SK-N-SH (cell line): Measurements from ENCODE around the gene RAD9B. TPM values are rescaled to one million over a fixed set of nuclear protein-coding genes. Genes with fewer than 3 reads are reported as not detected.

ENCODE experiments used
- CTCF ChIA-PET: fragments of 300-600, 350-600 bp; formaldehyde crosslinking; extraction: SDS; loops from one replicate; lab custom pipeline; 2021; lab: Yijun Ruan, JAX
- POLR2A ChIA-PET: fragments of 350-600 bp; sonication (Branson Sonifier 250); formaldehyde crosslinking; extraction: SDS; loops from one replicate; lab custom pipeline; 2020; ENCODE audit warnings: antibody characterized with exemption, inconsistent platforms; lab: Yijun Ruan, JAX
- DNase-seq: peaks from one replicate; pipeline ENCODE4 v3.0.0; 2012
- H2AFZ ChIP-seq: fragments of 200-600 bp; sonication (generic); 2 replicates; pipeline ENCODE4 v1.8.1; 2016; ENCODE audit warnings: antibody characterized with exemption, mild to moderate bottlenecking, low read depth
- H3F3A ChIP-seq: fragments of 200-600 bp; sonication (generic); replicated peaks from 2 replicates; pipeline ENCODE3; 2016; ENCODE audit warnings: antibody characterized with exemption, mild to moderate bottlenecking; ENCODE audit not compliant: insufficient read depth
- H3K27ac ChIP-seq, 2 experiments: fragments of 200-500 bp in 1 of 2; fragments of 200-600 bp in 1 of 2; sonication (Bioruptor generic) in 1 of 2; sonication (generic), shearing (Covaris generic) in 1 of 2; 2 replicates each; pipeline versions ENCODE4 v1.5.1 to v1.6.1; 2014 to 2016; ENCODE audit warnings: low read depth in 2 of 2, inconsistent platforms in 1 of 2, low read length in 1 of 2, mild to moderate bottlenecking in 1 of 2, mixed read lengths in 1 of 2
- H3K27me3 ChIP-seq: fragments of 200-600 bp; sonication (generic), shearing (Covaris generic); 2 replicates; pipeline ENCODE4 v1.6.1; 2016; ENCODE audit warnings: mixed run types; ENCODE audit not compliant: insufficient read depth
- H3K36me3 ChIP-seq, 2 experiments: fragments of 200-500 bp in 1 of 2; fragments of 200-600 bp in 1 of 2; sonication (Bioruptor generic) in 1 of 2; sonication (generic) in 1 of 2; replicated peaks in 1 of 2; 2 replicates each; pipeline versions ENCODE3 to v1.5.1; 2014 to 2016; ENCODE audit warnings: low read length in 1 of 2, mild to moderate bottlenecking in 1 of 2; ENCODE audit not compliant: insufficient read depth in 2 of 2, control insufficient read depth in 1 of 2
- H3K4me1 ChIP-seq, 2 experiments: fragments of 200-500 bp in 1 of 2; fragments of 200-600 bp in 1 of 2; sonication (Bioruptor generic) in 1 of 2; sonication (generic), shearing (Covaris generic) in 1 of 2; 2 replicates each; pipeline versions ENCODE4 v1.5.1 to v1.6.1; 2014 to 2016; ENCODE audit warnings: low read depth in 1 of 2, low read length in 1 of 2, mixed run types in 1 of 2; ENCODE audit not compliant: insufficient read depth in 2 of 2, control insufficient read depth in 1 of 2
- H3K4me2 ChIP-seq: fragments of 200-600 bp; sonication (generic), shearing (Covaris generic); 2 replicates; pipeline ENCODE4 v1.6.1; 2017; ENCODE audit warnings: mixed run types
- H3K4me3 ChIP-seq, 2 experiments: fragments of 200-500 bp in 1 of 2; fragments of 200-600 bp in 1 of 2; sonication (Bioruptor generic) in 1 of 2; sonication (generic), shearing (Covaris generic) in 1 of 2; 2 replicates each; pipeline versions ENCODE4 v1.5.1 to v1.8.1; 2014 to 2016; ENCODE audit warnings: low read depth in 2 of 2, inconsistent platforms in 1 of 2, low read length in 1 of 2, mild to moderate bottlenecking in 1 of 2, mixed read lengths in 1 of 2, moderate library complexity in 1 of 2
- H3K79me2 ChIP-seq: fragments of 200-600 bp; sonication (generic); 2 replicates; pipeline ENCODE4 v1.8.1; 2017; ENCODE audit warnings: mild to moderate bottlenecking; ENCODE audit not compliant: insufficient read depth
- H3K9ac ChIP-seq: fragments of 200-600 bp; sonication (generic); 2 replicates; pipeline ENCODE4 v1.6.1; 2017; ENCODE audit warnings: mixed run types
- H3K9me2 ChIP-seq: fragments of 200-600 bp; sonication (generic); 2 replicates; pipeline ENCODE4 v1.6.1; 2017; ENCODE audit warnings: mixed run types
- H3K9me3 ChIP-seq: fragments of 200-600 bp; sonication (generic); 2 replicates; pipeline ENCODE4 v1.6.1; 2017; ENCODE audit warnings: mixed run types, mild to moderate bottlenecking, moderate library complexity
- H4K20me1 ChIP-seq: fragments of 200-600 bp; sonication (generic); 2 replicates; pipeline ENCODE4 v1.6.1; 2017; ENCODE audit warnings: mild to moderate bottlenecking, mixed run types; ENCODE audit not compliant: insufficient read depth
- CTCF ChIP-seq: fragments of 200-600 bp; sonication (generic); IDR thresholded peaks from 2 replicates; pipeline ENCODE4 v1.6.1; 2017; ENCODE audit warnings: antibody characterized with exemption, mild to moderate bottlenecking, moderate library complexity
- EP300 ChIP-seq, 2 experiments: IDR thresholded peaks; 2 replicates each; pipeline versions ENCODE4 v1.4.0 to v1.6.1; 2012; ENCODE audit warnings: borderline replicate concordance in 1 of 2, low read depth in 1 of 2, low read length in 1 of 2
- IRF3 ChIP-seq: fragments of 150-350 bp; IDR thresholded peaks from 2 replicates; pipeline ENCODE4 v1.6.1; 2016; ENCODE audit warnings: mild to moderate bottlenecking, low read depth, low read length
- MAX ChIP-seq: IDR thresholded peaks from 2 replicates; pipeline ENCODE4 v1.4.0; 2012; ENCODE audit warnings: low read depth
- MEF2A ChIP-seq: IDR thresholded peaks from 2 replicates; pipeline ENCODE4 v1.4.0; 2012; ENCODE audit warnings: low read depth, borderline replicate concordance
- MXI1 ChIP-seq: IDR thresholded peaks from 2 replicates; pipeline ENCODE4 v1.6.1; 2012; ENCODE audit warnings: mild to moderate bottlenecking, low read depth, low read length, improper control_type of control experiment
- NFIC ChIP-seq: IDR thresholded peaks from 2 replicates; pipeline ENCODE4 v1.4.0; 2012; ENCODE audit warnings: borderline replicate concordance
- POLR2AphosphoS5 ChIP-seq: IDR thresholded peaks from 2 replicates; pipeline ENCODE4 v1.6.1; 2012; ENCODE audit warnings: low read depth, low read length
- RCOR1 ChIP-seq: fragments of 150-350 bp; IDR thresholded peaks from 2 replicates; pipeline ENCODE4 v1.6.1; 2017; ENCODE audit warnings: antibody characterized with exemption, low read length
- USF2 ChIP-seq: fragments of 150-350 bp; IDR thresholded peaks from 2 replicates; pipeline ENCODE4 v1.6.1; 2017; ENCODE audit warnings: antibody characterized with exemption, low read length, low read depth, borderline replicate concordance
- WGBS: methylation state at CpG from one replicate; pipeline ENCODE4 v1.1.6; 2017; ENCODE audit warnings: low lambda C conversion rate; 5-methylcytosine and 5-hydroxymethylcytosine counted together
- polyA plus RNA-seq, 3 experiments: library from polyadenylated mRNA; depleted of rRNA; stranded (reverse); fragments of >200 nt; gene quantifications; 2 replicates each; pipeline ENCODE4 v1.2.3, GENCODE V29; 2012

Gene RAD9B
- polyA plus RNA-seq, 1 of the 3 experiments (the other 2 are of a cell fraction) = 0.20 TPM

GRCh38 chr12:110536834-110537604, 34.9 kb downstream of the RAD9B start:
- Histone ChIP-seq H3K9ac (no peak overlapping the region), H3K79me2 (peaks cover 25% of the 10 kb centered on the region; the same call in 1 of the 2 replicates), H3K27me3 (no peaks in the 10 kb centered on the region), H3K36me3 (peaks cover 40 to 45% of the 10 kb centered on the region in 2 experiments), H3K27ac (no peak overlapping the region; a peak in 1 of 4 replicates), H2AFZ (no peak overlapping the region), H3F3A (no peaks in the 10 kb centered on the region), H4K20me1 (no peaks in the 10 kb centered on the region), H3K4me2 (no peak overlapping the region), H3K9me2 (no peaks in the 10 kb centered on the region), H3K4me1 (peaks cover 0 to 5% of the 10 kb centered on the region in 2 experiments), H3K9me3 (no peaks in the 10 kb centered on the region), H3K4me3 (no peak overlapping the region)
- POLR2A ChIA-PET = no interaction called here
- CTCF ChIA-PET = interaction anchor here (0.9 to 3.1 kb wide), 3 partner anchors 8 to 87 kb away, joined by 3 to 7 read pairs (median 3); partner anchors contain the start of genes ARPC3 and FAM216A
- DNase-seq = no peak
- TF ChIP-seq IRF3 = no peak
- no peak for TF ChIP-seq MEF2A
- TF ChIP-seq EP300 (IDR thresholded peaks at IDR 0.05; ENCODE audit: borderline replicate concordance in 1 of 2, low read depth in 1 of 2, low read length in 1 of 2) = no peak
- no peak for TF ChIP-seq NFIC
- TF ChIP-seq POLR2AphosphoS5 = no peak
- no peak for TF ChIP-seq MXI1
- TF ChIP-seq CTCF = no peak
- TF ChIP-seq RCOR1 = no peak
- TF ChIP-seq MAX = no peak
- 93% methylated on average over 4 of the region's 4 CpGs for WGBS

GRCh38 chr12:110537605-110538409, 35.7 kb downstream of the RAD9B start:
- TF ChIP-seq MAX = no peak
- TF ChIP-seq USF2 = no peak
- no peak overlapping the region for H3K4me2 ChIP-seq
- H3K27me3 ChIP-seq = no peaks in the 10 kb centered on the region
- H3K9me3 ChIP-seq = no peaks in the 10 kb centered on the region
- no peak overlapping the region for H3K27ac ChIP-seq
- no peaks in the 10 kb centered on the region for H4K20me1 ChIP-seq
- POLR2A ChIA-PET = no interaction called here
- DNase-seq = no peak
- peaks cover 40 to 43% of the 10 kb centered on the region in 2 experiments for H3K36me3 ChIP-seq
- H3K9ac ChIP-seq = no peak overlapping the region
- CTCF ChIA-PET = interaction anchor here (0.9 to 3.1 kb wide), 5 partner anchors 62 to 88 kb away, joined by 3 to 9 read pairs (median 5); partner anchors contain the start of genes ARPC3, FAM216A and GPN3
- H3K9me2 ChIP-seq = no peaks in the 10 kb centered on the region
- H3K4me3 ChIP-seq = no peak overlapping the region
- peaks cover 28% of the 10 kb centered on the region; the same call in 1 of the 2 replicates for H3K79me2 ChIP-seq
- H3K4me1 ChIP-seq = no peaks in the 10 kb centered on the region; a peak in 3 of 4 replicates
- H2AFZ ChIP-seq = no peak overlapping the region
- no peaks in the 10 kb centered on the region for H3F3A ChIP-seq
- WGBS = 98% methylated on average over 7 of the region's 9 CpGs
